Measurements from ENCODE around the gene P2RX3.

Gene P2RX3

GRCh38 chr11:57320067-57320718 is 18.0 kb upstream of the P2RX3 start:
- ChIA-PET CTCF (no interaction called here), POLR2A (ENCODE audit: low non-redundant PET) (no interaction called here)
- H3K27ac ChIP-seq = peak overlapping the region; percentile 99
- no peak for DNase-seq (ENCODE audit: low spot score)
- no peak for TF ChIP-seq CTCF (conservative IDR thresholded peaks at IDR 0.05; ENCODE audit: low read depth)

- POLR2A ChIA-PET (ENCODE audit: low non-redundant PET) = interaction anchor here (0.6 to 1.9 kb wide), 2 partner anchors 9 to 15 kb away, joined by 3 to 10 read pairs; partner anchors contain the start of gene SSRP1
- no peak for DNase-seq (ENCODE audit: low spot score)
- peak overlapping the region; percentile 99 for H3K27ac ChIP-seq
- no peak for TF ChIP-seq CTCF (conservative IDR thresholded peaks at IDR 0.05; ENCODE audit: low read depth)
- CTCF ChIA-PET = interaction anchor here (1.2 kb wide), 1 partner anchor 72 kb away, joined by 3 read pairs; no protein-coding TSS in a partner anchor
Observed at GRCh38 chr11:57320719-57321387, 17.3 kb upstream of the P2RX3 start.

GRCh38 chr11:57321388-57322255 is 16.5 kb upstream of the P2RX3 start:
- no peak for TF ChIP-seq CTCF (conservative IDR thresholded peaks at IDR 0.05; ENCODE audit: low read depth)
- ChIA-PET CTCF (interaction anchor here (0.9 to 1.2 kb wide), 2 partner anchors 10 to 72 kb away, joined by 3 to 5 read pairs; no protein-coding TSS in a partner anchor), POLR2A (ENCODE audit: low non-redundant PET) (interaction anchor here (0.6 to 1.9 kb wide), 5 partner anchors 10 to 18 kb away, joined by 3 to 10 read pairs (median 4); partner anchors contain the start of gene SSRP1)
- DNase-seq (ENCODE audit: low spot score) = no peak
- H3K27ac ChIP-seq = peak overlapping the region; percentile 99

GRCh38 chr11:57322256-57323166 is 15.6 kb upstream of the P2RX3 start:
- POLR2A ChIA-PET (ENCODE audit: low non-redundant PET) = interaction anchor here (0.6 to 1.9 kb wide), 4 partner anchors 11 to 477 kb away, joined by 4 to 10 read pairs (median 6); no protein-coding TSS in a partner anchor
- CTCF ChIA-PET = interaction anchor here (0.9 to 1.2 kb wide), 2 partner anchors 11 to 73 kb away, joined by 3 to 5 read pairs; no protein-coding TSS in a partner anchor

More at GRCh38 chr11:57322256-57323166, 15.6 kb upstream of the P2RX3 start:
- no peak for TF ChIP-seq CTCF (conservative IDR thresholded peaks at IDR 0.05; ENCODE audit: low read depth)
- peak; percentile 99 for DNase-seq (ENCODE audit: low spot score)
- H3K27ac ChIP-seq = peak overlapping the region; percentile 99
